ENCODE data around the gene GAMT. TPM values are rescaled to one million over a fixed set of nuclear protein-coding genes. Genes with fewer than 3 reads are reported as not detected.

The GAMT gene
- total and polyA plus RNA-seq, 2 of the 13 experiments (the other 11 are each of a cell fraction or from before 2014, with no cell fraction given) = 115 to 124 TPM

DNA sequence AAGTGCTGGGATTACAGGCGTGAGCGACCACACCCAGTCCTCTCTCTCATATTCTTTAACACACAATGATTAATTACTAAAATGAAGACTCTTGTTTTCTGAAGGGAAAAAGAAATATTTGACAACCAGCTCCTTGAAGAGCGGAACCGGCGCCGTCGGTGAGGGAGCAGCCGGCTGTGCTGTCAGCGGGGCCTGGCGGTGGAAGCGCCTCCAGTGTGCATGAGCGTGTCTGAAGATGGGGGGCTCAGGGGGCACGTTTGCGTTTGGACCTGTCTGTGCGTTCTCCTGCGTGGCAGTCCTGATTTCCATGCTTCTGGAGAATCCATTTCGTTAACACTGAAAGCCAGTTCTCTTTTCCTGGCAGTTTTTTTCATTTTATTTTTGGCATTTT lies 24.9 kb downstream of the GAMT start:
- WGBS (ENCODE audit: low lambda C conversion rate) = 96% methylated on average over 17 of the region's 17 CpGs
- ATAC-seq (no peak), DNase-seq (ENCODE audit: low spot score) (no peak), FAIRE-seq (no peak)
- no peaks in the 10 kb centered on the region; a peak in 3 of 5 replicates for H3K36me3 ChIP-seq (replicated peaks in 1 of 2; ENCODE audit: control insufficient read depth in 1 of 2, insufficient read depth in 2 of 2, low read length in 2 of 2)
- peaks cover 57% of the 10 kb centered on the region for H3K4me1 ChIP-seq (ENCODE audit: insufficient read depth, low read length)
- no TSS peak for BruUV-seq (replicated peaks)
- TF ChIP-seq HDAC1 (CRISPR knock-in tag; IDR thresholded peaks at IDR 0.05) (no peak), GTF3A (CRISPR knock-in tag; conservative IDR thresholded peaks at IDR 0.05) (no peak), SNAI1 (CRISPR knock-in tag; IDR thresholded peaks at IDR 0.05; ENCODE audit: borderline replicate concordance) (no peak), RELA (CRISPR knock-in tag; IDR thresholded peaks at IDR 0.05) (no peak), PRPF4 (IDR thresholded peaks at IDR 0.05; ENCODE audit: low read depth, low read length, poor library complexity, severe bottlenecking) (no peak), TCF7L2 (IDR thresholded peaks at IDR 0.05; ENCODE audit: low read depth, low read length) (no peak), ZNF512 (CRISPR knock-in tag; IDR thresholded peaks at IDR 0.05) (no peak), RCOR2 (CRISPR knock-in tag; IDR thresholded peaks at IDR 0.05) (no peak), ZNF30 (CRISPR knock-in tag; IDR thresholded peaks at IDR 0.05) (no peak), ZBTB43 (CRISPR knock-in tag; conservative IDR thresholded peaks at IDR 0.05) (no peak), ATF1 (CRISPR knock-in tag; IDR thresholded peaks at IDR 0.05) (no peak), HNF4G (IDR thresholded peaks at IDR 0.05; ENCODE audit: borderline replicate concordance, low read depth, low read length) (no peak), HNF4G (CRISPR knock-in tag; IDR thresholded peaks at IDR 0.05; ENCODE audit: borderline replicate concordance, low read depth) (no peak), MBNL3 (CRISPR knock-in tag; conservative IDR thresholded peaks at IDR 0.05) (no peak), ISL2 (CRISPR knock-in tag; IDR thresholded peaks at IDR 0.05) (no peak), ZNF235 (CRISPR knock-in tag; IDR thresholded peaks at IDR 0.05; ENCODE audit: borderline replicate concordance) (no peak), ESRRA (CRISPR knock-in tag; IDR thresholded peaks at IDR 0.05; ENCODE audit: low read depth) (no peak)
- TF ChIP-seq, protein P1, sequence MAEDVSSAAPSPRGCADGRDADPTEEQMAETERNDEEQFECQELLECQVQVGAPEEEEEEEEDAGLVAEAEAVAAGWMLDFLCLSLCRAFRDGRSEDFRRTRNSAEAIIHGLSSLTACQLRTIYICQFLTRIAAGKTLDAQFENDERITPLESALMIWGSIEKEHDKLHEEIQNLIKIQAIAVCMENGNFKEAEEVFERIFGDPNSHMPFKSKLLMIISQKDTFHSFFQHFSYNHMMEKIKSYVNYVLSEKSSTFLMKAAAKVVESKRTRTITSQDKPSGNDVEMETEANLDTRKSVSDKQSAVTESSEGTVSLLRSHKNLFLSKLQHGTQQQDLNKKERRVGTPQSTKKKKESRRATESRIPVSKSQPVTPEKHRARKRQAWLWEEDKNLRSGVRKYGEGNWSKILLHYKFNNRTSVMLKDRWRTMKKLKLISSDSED (CRISPR knock-in tag; IDR thresholded peaks at IDR 0.05) = no peak
- TF ChIP-seq, protein P2, sequence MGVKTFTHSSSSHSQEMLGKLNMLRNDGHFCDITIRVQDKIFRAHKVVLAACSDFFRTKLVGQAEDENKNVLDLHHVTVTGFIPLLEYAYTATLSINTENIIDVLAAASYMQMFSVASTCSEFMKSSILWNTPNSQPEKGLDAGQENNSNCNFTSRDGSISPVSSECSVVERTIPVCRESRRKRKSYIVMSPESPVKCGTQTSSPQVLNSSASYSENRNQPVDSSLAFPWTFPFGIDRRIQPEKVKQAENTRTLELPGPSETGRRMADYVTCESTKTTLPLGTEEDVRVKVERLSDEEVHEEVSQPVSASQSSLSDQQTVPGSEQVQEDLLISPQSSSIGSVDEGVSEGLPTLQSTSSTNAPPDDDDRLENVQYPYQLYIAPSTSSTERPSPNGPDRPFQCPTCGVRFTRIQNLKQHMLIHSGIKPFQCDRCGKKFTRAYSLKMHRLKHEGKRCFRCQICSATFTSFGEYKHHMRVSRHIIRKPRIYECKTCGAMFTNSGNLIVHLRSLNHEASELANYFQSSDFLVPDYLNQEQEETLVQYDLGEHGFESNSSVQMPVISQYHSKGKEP (CRISPR knock-in tag; IDR thresholded peaks at IDR 0.05) = no peak
- H3K79me2 ChIP-seq (ENCODE audit: insufficient read depth, low read length) = no peaks in the 10 kb centered on the region
- POLR2A ChIA-PET = no interaction called here
- no peak overlapping the region for H3K27ac ChIP-seq (ENCODE audit: extremely low read length, insufficient read depth, low read length)
- no peak overlapping the region for H3K4me2 ChIP-seq (ENCODE audit: low read depth, low read length)
- no peak overlapping the region for H3K9ac ChIP-seq (ENCODE audit: insufficient read depth, low read depth, low read length)
- H2AFZ ChIP-seq (ENCODE audit: low read length) = no peak overlapping the region
- H4K20me1 ChIP-seq (ENCODE audit: insufficient read depth, low read length) = no peaks in the 10 kb centered on the region
- no peaks in the 10 kb centered on the region for H3K27me3 ChIP-seq (ENCODE audit: control insufficient read depth in 1 of 2, insufficient read depth in 2 of 2, low read length in 2 of 2)
- CTCF ChIA-PET (ENCODE audit: low intra/inter-chr PET ratio, low total read pairs) = no interaction called here
- intact Hi-C loops (cut with micrococcal nuclease; ENCODE audit: unreplicated experiment) (no loop called here), in situ Hi-C loops (cut with HindIII; ENCODE audit: extremely low pct_ligation_motif_present, low pct_unique_long_range_greater_than_20kb) (no loop called here)
- H3K4me3 ChIP-seq (replicated peaks in 1 of 3; ENCODE audit: insufficient read depth in 1 of 3, low read depth in 2 of 3, low read length in 3 of 3) = no peak overlapping the region
- no peaks in the 10 kb centered on the region for H3K9me3 ChIP-seq (ENCODE audit: low read length)

Data from HepG2 (cell line).